SU-DHL-6 (cell line): ENCODE measurements around the gene RAB4B.

ENCODE experiments used
- H2AFZ ChIP-seq: fragments of 200-600 bp; sonication (generic); 2 replicates; pipeline ENCODE4 v1.6.1; 2014; ENCODE audit warnings: low read depth, mild to moderate bottlenecking, moderate library complexity, mixed read lengths, antibody characterized with exemption, low read length; ENCODE audit not compliant: severe bottlenecking
- H3F3A ChIP-seq: fragments of 200-600 bp; shearing (Covaris generic); 2 replicates; pipeline ENCODE4 v1.6.0; 2016; ENCODE audit warnings: antibody characterized with exemption, mild to moderate bottlenecking; ENCODE audit not compliant: insufficient read depth
- H3K27ac ChIP-seq: fragments of 200-600 bp; sonication (generic); 2 replicates; pipeline ENCODE4 v1.5.1; 2016; ENCODE audit warnings: low read depth, mild to moderate bottlenecking, low read length, moderate library complexity, mixed read lengths
- H3K27me3 ChIP-seq: fragments of 200-600 bp; sonication (generic), shearing (Covaris generic); 2 replicates; pipeline ENCODE4 v1.6.0; 2014; ENCODE audit warnings: mild to moderate bottlenecking, low read length
- H3K36me3 ChIP-seq: fragments of 200-600 bp; sonication (generic); 2 replicates; pipeline ENCODE4 v1.6.1; 2014; ENCODE audit warnings: mild to moderate bottlenecking, low read length, mixed read lengths
- H3K4me2 ChIP-seq: fragments of 300-600, 200-600 bp; shearing (Covaris generic), sonication (generic); 2 replicates; pipeline ENCODE4 v1.6.0; 2014; ENCODE audit warnings: low read length, low read depth, mild to moderate bottlenecking; ENCODE audit not compliant: poor library complexity, severe bottlenecking
- H3K4me3 ChIP-seq: fragments of 200-600 bp; sonication (generic); 2 replicates; pipeline ENCODE4 v1.5.1; 2014; ENCODE audit warnings: antibody characterized with exemption, low read length, mild to moderate bottlenecking, mixed read lengths; ENCODE audit not compliant: insufficient read depth, poor library complexity, severe bottlenecking
- H3K79me2 ChIP-seq: fragments of 200-600 bp; sonication (generic); 2 replicates; pipeline ENCODE4 v1.6.1; 2014; ENCODE audit warnings: mild to moderate bottlenecking, low read length, moderate library complexity; ENCODE audit not compliant: insufficient read depth
- H3K9ac ChIP-seq: fragments of 200-600 bp; sonication (generic); 2 replicates; pipeline ENCODE4 v1.7.0; 2014; ENCODE audit warnings: mild to moderate bottlenecking, low read length
- H3K9me2 ChIP-seq: fragments of 200-600 bp; sonication (generic); replicated peaks from 2 replicates; pipeline ENCODE4 v1.6.1; 2014; ENCODE audit warnings: low read length; ENCODE audit not compliant: insufficient read depth
- H3K9me3 ChIP-seq: fragments of 200-600 bp; sonication (generic); 2 replicates; pipeline ENCODE4 v1.6.1; 2014; ENCODE audit warnings: low read length, mixed read lengths; ENCODE audit not compliant: insufficient read depth
- H4K20me1 ChIP-seq: fragments of 200-600 bp; sonication (generic); 2 replicates; pipeline ENCODE4 v1.6.1; 2014; ENCODE audit warnings: low read depth, mild to moderate bottlenecking, antibody characterized with exemption, low read length, moderate library complexity, mixed read lengths
- EZH2phosphoT487 ChIP-seq: fragments of 200-600 bp; sonication (generic), shearing (Covaris generic); conservative IDR thresholded peaks from 2 replicates; pipeline ENCODE4 v1.6.1; 2018; ENCODE audit warnings: mild to moderate bottlenecking, antibody characterized with exemption, low read length, moderate library complexity, mixed read lengths
- TF ChIP-seq, protein P1 (sequence below): fragments of 200-600 bp; sonication (generic); IDR thresholded peaks from one replicate; pipeline ENCODE4 v1.5.1; 2017; ENCODE audit warnings: antibody characterized with exemption, mild to moderate bottlenecking, low read length, moderate library complexity; ENCODE audit not compliant: insufficient read depth, poor library complexity, severe bottlenecking

Gene RAB4B

DNA sequence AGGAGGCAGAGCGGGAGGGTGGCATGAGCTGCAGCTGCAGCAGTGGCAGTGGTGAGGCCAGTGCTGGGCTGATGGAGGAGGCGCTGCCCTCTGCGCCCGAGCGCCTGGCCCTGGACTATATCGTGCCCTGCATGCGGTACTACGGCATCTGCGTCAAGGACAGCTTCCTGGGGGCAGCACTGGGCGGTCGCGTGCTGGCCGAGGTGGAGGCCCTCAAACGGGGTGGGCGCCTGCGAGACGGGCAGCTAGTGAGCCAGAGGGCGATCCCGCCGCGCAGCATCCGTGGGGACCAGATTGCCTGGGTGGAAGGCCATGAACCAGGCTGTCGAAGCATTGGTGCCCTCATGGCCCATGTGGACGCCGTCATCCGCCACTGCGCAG, 22.9 kb downstream of the RAB4B start:
- Histone ChIP-seq H3F3A (peaks cover 15% of the 10 kb centered on the region), H3K36me3 (no peaks in the 10 kb centered on the region), H3K9ac (peak overlapping the region; percentile 95), H3K9me2 (no peaks in the 10 kb centered on the region), H4K20me1 (no peaks in the 10 kb centered on the region), H3K27ac (no peak overlapping the region), H3K79me2 (peaks cover 58% of the 10 kb centered on the region), H3K4me3 (peak overlapping the region; percentile 29), H3K4me2 (peak overlapping the region; percentile 83), H3K27me3 (no peaks in the 10 kb centered on the region), H2AFZ (no peak overlapping the region), H3K9me3 (no peaks in the 10 kb centered on the region)
- TF ChIP-seq, protein P1, sequence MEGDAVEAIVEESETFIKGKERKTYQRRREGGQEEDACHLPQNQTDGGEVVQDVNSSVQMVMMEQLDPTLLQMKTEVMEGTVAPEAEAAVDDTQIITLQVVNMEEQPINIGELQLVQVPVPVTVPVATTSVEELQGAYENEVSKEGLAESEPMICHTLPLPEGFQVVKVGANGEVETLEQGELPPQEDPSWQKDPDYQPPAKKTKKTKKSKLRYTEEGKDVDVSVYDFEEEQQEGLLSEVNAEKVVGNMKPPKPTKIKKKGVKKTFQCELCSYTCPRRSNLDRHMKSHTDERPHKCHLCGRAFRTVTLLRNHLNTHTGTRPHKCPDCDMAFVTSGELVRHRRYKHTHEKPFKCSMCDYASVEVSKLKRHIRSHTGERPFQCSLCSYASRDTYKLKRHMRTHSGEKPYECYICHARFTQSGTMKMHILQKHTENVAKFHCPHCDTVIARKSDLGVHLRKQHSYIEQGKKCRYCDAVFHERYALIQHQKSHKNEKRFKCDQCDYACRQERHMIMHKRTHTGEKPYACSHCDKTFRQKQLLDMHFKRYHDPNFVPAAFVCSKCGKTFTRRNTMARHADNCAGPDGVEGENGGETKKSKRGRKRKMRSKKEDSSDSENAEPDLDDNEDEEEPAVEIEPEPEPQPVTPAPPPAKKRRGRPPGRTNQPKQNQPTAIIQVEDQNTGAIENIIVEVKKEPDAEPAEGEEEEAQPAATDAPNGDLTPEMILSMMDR, result no peak
- no peak for TF ChIP-seq EZH2phosphoT487

DNA sequence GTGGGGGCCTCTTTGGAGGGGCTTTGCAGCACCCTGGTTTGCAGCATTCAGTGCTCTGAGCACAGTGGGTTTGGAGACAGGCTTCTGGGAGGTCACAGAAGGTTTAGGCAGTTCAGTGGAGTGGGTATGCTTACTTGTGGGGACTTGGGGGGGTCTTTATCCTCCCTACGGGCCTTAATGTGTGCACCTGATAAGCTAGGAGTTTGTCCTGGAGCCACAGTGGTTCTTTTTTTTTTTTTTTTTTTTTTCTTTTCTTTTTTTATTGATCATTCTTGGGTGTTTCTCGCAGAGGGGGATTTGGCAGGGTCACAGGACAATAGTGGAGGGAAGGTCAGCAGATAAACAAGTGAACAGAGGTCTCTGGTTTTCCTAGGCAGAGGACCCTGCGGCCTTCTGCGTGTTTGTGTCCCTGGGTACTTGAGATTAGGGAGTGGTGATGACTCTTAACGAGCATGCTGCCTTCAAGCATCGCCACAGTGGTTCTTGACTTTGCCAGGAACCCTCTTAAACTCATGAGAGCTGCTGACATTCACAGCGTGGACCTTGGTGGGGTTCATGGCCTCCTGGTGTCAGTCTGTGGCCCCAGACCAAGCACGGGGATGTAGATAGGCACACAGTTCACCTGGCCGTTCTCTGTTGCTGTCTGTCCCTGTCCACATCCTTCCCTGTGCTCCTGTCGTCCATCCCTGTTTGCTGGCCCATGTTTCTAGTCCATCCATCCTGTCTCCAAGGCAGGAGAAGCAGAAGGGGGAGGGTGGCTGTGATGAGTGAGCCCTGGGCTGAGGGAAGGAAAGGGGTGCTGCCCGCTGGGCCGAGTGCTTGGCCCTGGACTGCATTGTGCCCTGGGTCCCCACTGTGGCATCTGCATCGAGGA, 23.6 kb downstream of the RAB4B start:
- H3K9me2 ChIP-seq, result no peaks in the 10 kb centered on the region
- no peak for TF ChIP-seq EZH2phosphoT487
- TF ChIP-seq, protein P1, result no peak
- peak overlapping the region; percentile 60 for H3K27ac ChIP-seq
- no peaks in the 10 kb centered on the region for H3K9me3 ChIP-seq
- no peaks in the 10 kb centered on the region for H4K20me1 ChIP-seq
- H3K9ac ChIP-seq, result peak overlapping the region; percentile 95
- peaks cover 65% of the 10 kb centered on the region for H3K79me2 ChIP-seq
- no peaks in the 10 kb centered on the region for H3K36me3 ChIP-seq
- peaks cover 15% of the 10 kb centered on the region for H3F3A ChIP-seq
- peak overlapping the region; percentile 83 for H3K4me2 ChIP-seq
- no peaks in the 10 kb centered on the region for H3K27me3 ChIP-seq
- H2AFZ ChIP-seq, result no peak overlapping the region
- H3K4me3 ChIP-seq, result peak overlapping the region; percentile 29

DNA sequence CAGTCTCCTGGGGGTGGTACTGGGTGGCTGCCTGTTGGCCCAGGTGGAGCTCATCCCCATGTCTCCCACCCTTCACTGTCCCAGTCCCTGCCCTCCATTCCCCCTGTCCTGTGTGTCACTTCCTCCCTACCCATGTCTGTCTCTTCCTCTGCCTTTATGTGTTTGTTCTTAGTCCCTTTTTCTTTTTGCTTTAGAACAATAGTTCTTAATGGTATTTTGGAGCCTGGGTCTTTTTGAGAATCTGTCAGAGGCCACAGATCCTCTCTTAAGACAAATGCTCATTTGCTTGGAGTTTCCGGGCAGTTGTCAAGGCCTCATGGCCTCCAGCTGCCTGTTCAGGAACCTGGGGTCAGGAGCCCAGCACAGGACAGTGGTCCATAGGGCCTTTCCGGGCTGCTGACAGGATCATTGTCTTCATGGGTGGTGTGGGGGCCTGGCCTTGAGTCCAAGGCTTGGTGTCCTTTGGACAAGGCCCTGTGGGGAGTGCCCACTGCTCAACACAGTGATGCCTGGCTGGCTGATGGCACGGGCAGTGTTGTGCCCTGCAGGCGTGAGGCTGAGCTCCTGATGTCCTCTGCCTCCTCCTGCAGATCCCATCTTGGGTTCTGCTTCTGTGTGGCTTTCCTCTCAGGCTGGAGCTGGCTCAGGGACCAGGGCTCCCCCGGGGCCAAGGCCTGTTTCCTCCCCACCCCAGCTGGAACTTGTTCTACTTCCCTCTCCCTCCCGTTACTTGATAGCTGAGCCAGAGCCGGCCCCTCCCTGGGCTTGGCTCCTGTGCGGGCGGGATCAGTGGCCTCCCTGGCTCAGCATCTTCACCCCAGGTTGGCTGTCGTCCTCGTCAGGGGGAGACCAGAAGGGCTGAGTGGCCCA, 24.5 kb downstream of the RAB4B start:
- peak overlapping the region; percentile 95 for H3K9ac ChIP-seq
- H2AFZ ChIP-seq, result no peak overlapping the region
- peak overlapping the region; percentile 8 for H3K4me3 ChIP-seq
- H3K9me3 ChIP-seq, result no peaks in the 10 kb centered on the region
- H3F3A ChIP-seq, result peaks cover 12% of the 10 kb centered on the region
- no peaks in the 10 kb centered on the region for H4K20me1 ChIP-seq
- H3K27ac ChIP-seq, result peak overlapping the region; percentile 60
- TF ChIP-seq, protein P1, result no peak
- TF ChIP-seq EZH2phosphoT487, result no peak
- H3K9me2 ChIP-seq, result no peaks in the 10 kb centered on the region
- peaks cover 71% of the 10 kb centered on the region for H3K79me2 ChIP-seq
- H3K4me2 ChIP-seq, result peak overlapping the region; percentile 83
- H3K36me3 ChIP-seq, result no peaks in the 10 kb centered on the region
- H3K27me3 ChIP-seq, result no peaks in the 10 kb centered on the region
